ENCODE data around the gene RPH3AL.
"Not testable (repeated sequence)": the region's sequence is repeated elsewhere in the genome, so short reads cannot be mapped to it uniquely, and the experiment has no call there.

RPH3AL gene

GRCh38 chr17:238071-238963, 114.3 kb downstream of the RPH3AL start:
- DNase-seq (ENCODE audit: low read depth in 2 of 2), result no peak

GRCh38 chr17:237406-237955, 115.1 kb downstream of the RPH3AL start:
- no peak for DNase-seq (ENCODE audit: low read depth in 2 of 2)

GRCh38 chr17:236641-237405, 115.8 kb downstream of the RPH3AL start:
- DNase-seq (ENCODE audit: low read depth in 2 of 2), result no peak

- no peak for DNase-seq (ENCODE audit: low read depth in 2 of 2)
Measured at GRCh38 chr17:235831-236640, 116.6 kb downstream of the RPH3AL start.

GRCh38 chr17:234994-235830, 117.4 kb downstream of the RPH3AL start:
- DNase-seq (ENCODE audit: low read depth in 2 of 2), result not testable (repeated sequence)

- not testable (repeated sequence) for DNase-seq (ENCODE audit: low read depth in 2 of 2)
Measured at GRCh38 chr17:234163-234993, 118.2 kb downstream of the RPH3AL start.

- DNase-seq (ENCODE audit: low read depth in 2 of 2), result no peak
Measured at GRCh38 chr17:233473-233941, 119.1 kb downstream of the RPH3AL start.

- DNase-seq (ENCODE audit: low read depth in 2 of 2), result no peak
Measured at GRCh38 chr17:231966-232807, 120.4 kb downstream of the RPH3AL start.

- DNase-seq (ENCODE audit: low read depth in 2 of 2), result no peak
Measured at GRCh38 chr17:231191-231965, 121.2 kb downstream of the RPH3AL start.

- DNase-seq (ENCODE audit: low read depth in 2 of 2), result no peak
Measured at GRCh38 chr17:230395-230770, 122.2 kb downstream of the RPH3AL start.

GRCh38 chr17:229709-230394, 122.8 kb downstream of the RPH3AL start:
- DNase-seq (ENCODE audit: low read depth in 2 of 2), result no peak

GRCh38 chr17:228951-229708, 123.5 kb downstream of the RPH3AL start:
- DNase-seq (ENCODE audit: low read depth in 2 of 2), result no peak

GRCh38 chr17:227946-228615, 124.5 kb downstream of the RPH3AL start:
- no peak for DNase-seq (ENCODE audit: low read depth in 2 of 2)

- no peak for DNase-seq (ENCODE audit: low read depth in 2 of 2)
Measured at GRCh38 chr17:227078-227945, 125.3 kb downstream of the RPH3AL start.

All from activated CD8-positive, alpha-beta memory T cell treated with anti-CD3 and anti-CD28 coated beads for 4 hours (primary cell).